Adipocyte (in vitro differentiated cells): ENCODE data around the gene ATP10B.

Experiments used
- DNase-seq: peaks from one replicate; pipeline ENCODE4 v3.0.0-alpha.2; 2015; ENCODE audit warnings: low read depth
- H3K27me3 ChIP-seq: replicated peaks from 2 replicates; pipeline ENCODE4 v1.7.0; 2013; ENCODE audit warnings: mild to moderate bottlenecking, low read length, moderate library complexity; ENCODE audit not compliant: control insufficient read depth, insufficient read depth
- H3K36me3 ChIP-seq: 2 replicates; pipeline ENCODE4 v1.7.0; 2013; ENCODE audit warnings: low read length, mild to moderate bottlenecking, moderate library complexity; ENCODE audit not compliant: control insufficient read depth, insufficient read depth, severe bottlenecking
- H3K4me1 ChIP-seq: 2 replicates; pipeline ENCODE4 v1.7.0; 2013; ENCODE audit warnings: mild to moderate bottlenecking, low read length, moderate library complexity; ENCODE audit not compliant: control insufficient read depth, insufficient read depth
- H3K4me3 ChIP-seq: 2 replicates; pipeline ENCODE4 v1.7.0; 2013; ENCODE audit warnings: mild to moderate bottlenecking, low read length, moderate library complexity
- H3K9ac ChIP-seq: 2 replicates; pipeline ENCODE4 v1.7.0; 2013; ENCODE audit warnings: mild to moderate bottlenecking, low read length, moderate library complexity
- H3K9me3 ChIP-seq: 2 replicates; pipeline ENCODE4 v1.7.0; 2013; ENCODE audit warnings: mild to moderate bottlenecking, low read length, moderate library complexity; ENCODE audit not compliant: control insufficient read depth

Gene ATP10B

DNA sequence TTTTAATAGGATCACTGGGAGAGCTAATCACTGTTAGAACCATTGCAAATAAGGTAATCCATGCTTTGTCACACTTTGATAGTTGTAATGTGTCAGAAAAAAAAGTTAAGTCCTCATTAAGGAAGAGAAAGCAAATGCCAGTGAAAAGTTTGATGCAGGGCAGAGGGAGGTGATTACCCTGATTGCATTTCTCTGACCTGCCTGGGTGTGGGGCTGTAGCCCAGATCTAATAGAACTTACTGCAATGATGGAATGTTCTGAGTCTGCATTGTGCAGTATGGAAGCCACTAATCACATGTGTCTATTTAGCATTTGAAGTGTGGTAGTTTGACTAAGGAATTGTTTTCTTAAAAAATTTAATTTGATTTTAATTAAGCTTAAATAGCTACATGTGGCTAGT, 202.7 kb downstream of the ATP10B start:
- H3K27me3 ChIP-seq = no peaks in the 10 kb centered on the region
- no peaks in the 10 kb centered on the region for H3K36me3 ChIP-seq
- H3K9me3 ChIP-seq = no peaks in the 10 kb centered on the region
- no peak for DNase-seq
- H3K4me1 ChIP-seq = no peaks in the 10 kb centered on the region
- no peak overlapping the region for H3K9ac ChIP-seq
- H3K4me3 ChIP-seq = no peak overlapping the region

DNA sequence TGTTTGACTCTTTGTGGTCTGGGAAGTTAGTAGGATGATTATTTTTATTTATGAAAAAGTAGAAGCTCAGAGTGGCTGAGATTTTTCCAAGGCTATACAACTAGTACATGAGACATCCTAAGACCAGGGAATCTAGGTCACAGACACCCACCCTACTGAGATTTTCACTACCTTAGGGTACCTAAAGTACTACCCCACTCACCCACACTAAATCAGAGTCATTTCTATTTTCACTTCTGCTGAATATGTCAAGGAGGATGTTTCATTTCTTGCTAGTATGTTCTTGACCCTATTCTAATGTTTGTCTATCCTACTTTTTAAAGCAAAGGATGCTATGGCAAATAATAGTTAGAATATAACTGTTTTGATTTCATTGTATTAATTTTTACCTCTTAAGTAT, 206.0 kb downstream of the ATP10B start:
- H3K36me3 ChIP-seq = no peaks in the 10 kb centered on the region
- no peak overlapping the region for H3K4me3 ChIP-seq
- DNase-seq = no peak
- H3K9me3 ChIP-seq = no peaks in the 10 kb centered on the region
- no peak overlapping the region for H3K9ac ChIP-seq
- no peaks in the 10 kb centered on the region for H3K4me1 ChIP-seq
- no peaks in the 10 kb centered on the region for H3K27me3 ChIP-seq

DNA sequence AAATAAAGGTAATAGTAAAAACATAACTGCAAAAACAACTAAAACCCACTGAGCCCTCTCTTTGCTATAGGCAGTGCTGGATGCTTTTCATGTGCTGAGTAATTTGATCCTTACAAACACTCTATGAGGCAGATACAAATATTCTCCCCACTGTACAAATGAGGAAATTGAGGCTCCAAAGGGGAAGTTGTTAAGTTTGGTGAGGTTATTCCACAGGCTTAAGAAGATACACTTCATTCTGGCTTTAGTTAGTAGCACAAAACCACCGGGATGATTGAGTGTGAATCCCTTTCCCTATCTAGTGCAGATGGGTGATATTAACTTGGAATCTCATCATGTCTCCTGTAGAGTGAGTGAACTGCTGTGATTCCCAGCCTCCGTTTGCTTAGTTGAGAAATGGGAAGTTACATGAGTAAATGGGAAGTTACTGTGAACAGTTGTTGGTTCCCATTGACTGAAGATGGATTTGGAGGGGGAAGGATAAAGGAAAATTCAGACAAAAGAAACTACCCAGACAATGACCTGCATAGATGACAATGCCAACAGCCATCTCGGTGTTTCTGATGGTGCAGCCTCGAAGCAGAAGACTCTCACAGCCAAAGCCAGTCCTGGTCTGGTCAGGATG, 208.3 kb downstream of the ATP10B start:
- Histone ChIP-seq H3K9ac (no peak overlapping the region), H3K9me3 (no peaks in the 10 kb centered on the region), H3K4me1 (no peaks in the 10 kb centered on the region), H3K27me3 (no peaks in the 10 kb centered on the region), H3K36me3 (no peaks in the 10 kb centered on the region), H3K4me3 (no peak overlapping the region)
- DNase-seq = no peak

DNA sequence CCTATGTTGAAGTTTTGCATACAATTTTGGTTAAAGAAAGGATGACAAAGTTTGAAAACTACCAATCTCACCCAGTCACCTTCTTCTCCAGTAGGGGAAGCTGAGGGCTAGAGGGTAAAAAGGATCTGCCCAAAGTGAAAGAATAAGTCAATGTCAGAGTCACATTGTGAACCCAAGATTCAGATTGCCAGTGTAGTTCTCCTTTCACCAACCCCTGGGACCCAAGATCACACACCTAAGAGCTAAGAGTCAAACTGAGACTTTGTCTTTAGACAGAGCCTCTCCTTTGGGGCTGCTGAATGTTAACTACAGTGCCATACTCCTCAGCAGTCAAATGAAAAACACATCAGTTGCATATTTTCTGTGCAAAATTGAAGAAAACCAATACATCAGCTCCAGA, 210.6 kb downstream of the ATP10B start:
- H3K9me3 ChIP-seq = no peaks in the 10 kb centered on the region
- DNase-seq = no peak
- H3K9ac ChIP-seq = no peak overlapping the region
- no peaks in the 10 kb centered on the region for H3K4me1 ChIP-seq
- no peaks in the 10 kb centered on the region for H3K36me3 ChIP-seq
- H3K27me3 ChIP-seq = peaks cover 3% of the 10 kb centered on the region
- no peak overlapping the region for H3K4me3 ChIP-seq

DNA sequence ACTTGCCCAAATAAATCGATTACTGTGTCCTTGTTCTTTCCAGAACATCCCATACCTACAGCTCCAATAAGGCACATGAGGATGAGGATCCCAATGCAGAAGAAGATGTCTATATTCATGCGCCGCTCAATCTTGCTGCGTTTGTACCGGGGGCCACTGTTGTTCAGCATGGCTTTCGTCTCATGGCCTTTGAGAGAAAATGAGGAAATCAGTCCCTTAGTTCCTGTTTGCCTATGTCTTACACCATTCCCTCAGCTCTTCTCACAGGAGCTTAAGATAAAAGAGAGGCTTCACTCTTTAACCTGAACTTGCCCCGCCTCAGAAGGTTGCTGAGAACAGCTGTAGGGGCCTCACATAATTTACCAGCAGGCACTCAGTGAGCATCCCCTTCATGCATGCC, 211.6 kb downstream of the ATP10B start:
- Histone ChIP-seq H3K4me3 (no peak overlapping the region), H3K9ac (no peak overlapping the region), H3K9me3 (no peaks in the 10 kb centered on the region), H3K36me3 (no peaks in the 10 kb centered on the region), H3K4me1 (no peaks in the 10 kb centered on the region), H3K27me3 (peaks cover 3% of the 10 kb centered on the region)
- no peak for DNase-seq

DNA sequence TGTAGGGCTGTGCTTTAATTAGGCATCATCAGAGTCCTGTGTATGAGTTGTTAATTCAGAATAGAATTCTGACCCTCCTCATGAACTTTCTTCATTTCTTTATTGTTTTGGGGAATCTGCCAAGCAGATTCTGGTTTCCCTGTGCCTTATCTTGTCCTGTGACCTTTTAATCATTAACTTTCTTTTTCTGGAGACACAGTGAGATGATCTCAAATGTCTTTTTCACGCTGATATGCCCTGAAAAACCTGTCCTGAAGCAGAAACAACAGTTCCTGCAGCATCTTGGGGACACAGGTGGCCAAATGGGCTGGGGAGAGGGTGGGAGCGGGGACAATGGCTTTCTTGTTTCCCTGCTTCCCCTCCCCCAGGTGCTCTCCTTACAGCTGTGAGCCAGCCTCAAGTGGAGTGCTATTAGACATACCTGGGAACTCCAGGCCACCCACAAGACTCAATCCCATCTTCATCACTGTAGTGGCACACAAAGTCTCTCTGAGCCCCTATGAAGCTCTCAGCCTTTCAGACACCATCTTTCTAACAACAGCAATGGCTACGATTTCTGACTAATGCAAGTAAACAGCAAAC, 213.8 kb downstream of the ATP10B start:
- Histone ChIP-seq H3K9me3 (no peaks in the 10 kb centered on the region), H3K36me3 (no peaks in the 10 kb centered on the region), H3K4me3 (no peak overlapping the region), H3K9ac (no peak overlapping the region), H3K4me1 (no peaks in the 10 kb centered on the region), H3K27me3 (peaks cover 3% of the 10 kb centered on the region)
- DNase-seq = no peak

DNA sequence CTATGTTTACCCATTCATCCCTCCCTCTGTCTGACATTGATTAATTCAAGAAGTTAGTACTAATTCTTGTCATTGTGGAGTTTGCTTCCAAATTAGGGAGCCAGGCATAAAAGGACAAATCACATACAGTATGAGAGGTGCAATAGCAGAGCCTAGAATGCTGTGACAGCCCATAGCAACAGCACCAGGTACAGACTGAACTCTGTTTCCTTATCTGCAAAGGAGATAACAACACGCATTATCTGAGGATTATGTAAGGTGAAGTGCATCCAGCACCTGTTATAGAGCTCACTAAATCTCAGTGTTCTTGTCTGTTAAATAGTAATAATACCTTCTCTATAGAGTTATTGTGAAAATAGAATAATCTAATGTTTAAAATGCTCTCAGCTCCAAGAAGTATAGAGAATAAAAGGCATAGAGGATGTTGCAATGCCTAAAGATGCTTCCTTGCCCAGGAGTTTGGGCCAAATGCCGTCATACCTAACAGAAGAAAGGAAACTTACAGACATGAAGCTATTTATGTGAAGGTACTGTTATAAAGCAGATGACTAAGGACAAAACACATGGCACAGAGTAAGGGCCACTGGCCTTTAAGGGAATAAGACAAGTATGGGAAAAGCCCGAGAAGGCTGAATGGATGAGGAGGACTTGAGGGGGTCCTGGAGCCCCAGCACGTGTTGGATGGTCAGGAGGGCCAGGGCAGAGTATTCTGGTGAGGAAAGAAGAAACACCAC, 214.5 kb downstream of the ATP10B start:
- no peak for DNase-seq
- Histone ChIP-seq H3K27me3 (peaks cover 3% of the 10 kb centered on the region), H3K4me3 (no peak overlapping the region), H3K36me3 (no peaks in the 10 kb centered on the region), H3K4me1 (no peaks in the 10 kb centered on the region), H3K9me3 (no peaks in the 10 kb centered on the region), H3K9ac (no peak overlapping the region)

DNA sequence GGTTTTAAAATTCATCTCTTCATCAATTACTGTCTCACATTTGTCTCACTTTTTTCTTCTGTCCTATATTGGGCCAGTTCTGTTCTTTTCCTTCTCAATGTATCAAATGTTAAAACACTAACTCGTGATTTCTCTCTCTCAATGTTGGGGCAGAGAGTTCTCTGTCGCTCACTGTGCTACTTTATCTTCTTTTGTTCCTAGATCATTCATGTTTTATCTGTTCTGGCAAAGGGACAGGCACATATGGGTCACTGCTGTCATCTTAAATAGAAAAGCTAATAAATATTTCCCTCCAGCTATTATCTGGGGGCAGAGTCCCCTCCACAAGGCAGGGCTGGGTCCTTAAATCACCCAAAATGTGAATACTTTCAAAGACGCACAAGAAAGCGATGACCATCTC, 216.3 kb downstream of the ATP10B start:
- DNase-seq = no peak
- no peaks in the 10 kb centered on the region for H3K36me3 ChIP-seq
- H3K9ac ChIP-seq = no peak overlapping the region
- H3K4me3 ChIP-seq = no peak overlapping the region
- H3K27me3 ChIP-seq = peaks cover 3% of the 10 kb centered on the region
- no peaks in the 10 kb centered on the region for H3K9me3 ChIP-seq
- no peaks in the 10 kb centered on the region for H3K4me1 ChIP-seq

DNA sequence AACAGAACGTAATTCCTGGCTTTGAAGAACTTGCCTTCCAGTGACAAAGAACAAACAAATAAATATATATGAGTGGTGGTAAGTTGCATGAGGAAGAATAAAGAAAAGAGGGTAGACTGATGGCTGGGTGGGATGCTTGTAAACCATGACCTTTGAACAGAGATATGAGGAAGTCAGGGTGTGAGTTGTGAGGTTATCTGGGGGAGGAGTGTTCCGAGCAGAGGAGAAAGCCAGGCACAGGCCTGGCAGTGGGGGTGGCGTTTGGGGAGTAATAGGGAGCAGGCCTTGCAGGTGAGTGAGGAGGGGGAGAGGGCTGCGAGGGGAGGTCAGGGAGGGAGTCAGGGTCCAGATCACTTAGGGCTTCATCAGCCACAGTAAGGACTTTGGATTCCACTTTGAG, 217.0 kb downstream of the ATP10B start:
- Histone ChIP-seq H3K9ac (no peak overlapping the region), H3K27me3 (peaks cover 3% of the 10 kb centered on the region), H3K4me1 (no peaks in the 10 kb centered on the region), H3K4me3 (no peak overlapping the region), H3K36me3 (no peaks in the 10 kb centered on the region), H3K9me3 (no peaks in the 10 kb centered on the region)
- no peak for DNase-seq

DNA sequence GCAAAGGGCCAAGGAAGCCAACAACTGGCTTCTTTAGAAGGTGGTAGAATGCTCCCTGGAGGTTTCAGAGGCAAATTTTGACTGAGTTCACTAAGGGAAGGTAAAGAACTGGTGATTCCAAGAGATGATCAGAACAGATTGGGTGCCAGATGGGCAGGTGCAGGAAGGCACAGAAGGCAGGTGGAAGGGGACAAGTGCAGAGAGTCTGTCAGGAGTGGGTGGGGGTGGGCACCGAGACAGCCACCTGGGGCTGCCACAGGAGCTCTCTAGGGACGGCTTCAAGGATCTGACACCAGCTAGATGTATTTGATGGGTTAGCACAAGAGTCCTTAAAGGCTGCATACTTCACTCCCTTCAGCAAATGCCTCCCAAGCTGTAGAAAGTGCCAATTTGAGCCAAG, 223.0 kb downstream of the ATP10B start:
- H3K4me1 ChIP-seq = no peaks in the 10 kb centered on the region
- H3K27me3 ChIP-seq = no peaks in the 10 kb centered on the region
- no peaks in the 10 kb centered on the region for H3K36me3 ChIP-seq
- no peak for DNase-seq
- no peak overlapping the region for H3K4me3 ChIP-seq
- H3K9ac ChIP-seq = no peak overlapping the region
- no peaks in the 10 kb centered on the region for H3K9me3 ChIP-seq

DNA sequence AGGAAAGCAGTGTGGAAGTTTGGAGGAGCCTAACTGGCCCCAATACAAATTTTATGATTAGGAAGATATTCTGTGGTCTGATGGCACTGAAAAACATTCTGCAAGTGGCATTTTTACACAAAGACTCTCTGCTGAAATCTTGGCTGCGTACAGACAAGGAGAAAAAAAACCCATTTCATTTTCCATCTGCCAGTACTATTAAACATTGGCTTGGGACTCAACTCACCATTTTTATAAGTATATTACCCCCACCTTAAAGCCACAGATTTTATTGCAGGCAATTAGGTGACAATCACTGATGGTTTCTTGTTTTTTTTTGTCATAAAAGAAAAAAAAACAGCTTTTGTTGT, 223.4 kb downstream of the ATP10B start:
- Histone ChIP-seq H3K27me3 (no peaks in the 10 kb centered on the region), H3K36me3 (no peaks in the 10 kb centered on the region), H3K9ac (no peak overlapping the region), H3K4me1 (no peaks in the 10 kb centered on the region), H3K4me3 (no peak overlapping the region), H3K9me3 (no peaks in the 10 kb centered on the region)
- DNase-seq = no peak
